Tibial artery (tissue), 4 donors: ENCODE data around the gene FRAT1.

Experiments
- DNase-seq, 2 donors: peaks; one replicate each; pipeline ENCODE4 v3.0.0-alpha.2; 2019
- H3K27ac ChIP-seq, 2 donors: fragments of 200-600 bp; sonication (generic) in 1 of 2; 1 replicate in 1 of 2; 2 replicates in 1 of 2; pipeline ENCODE4 v1.5.1; 2018 to 2019; ENCODE audit warnings: mild to moderate bottlenecking in 1 of 2
- H3K27me3 ChIP-seq, 2 donors: fragments of 200-600 bp; sonication (generic) in 1 of 2; one replicate each; pipeline versions ENCODE4 v1.5.1 to v1.6.0; 2016 to 2019
- H3K36me3 ChIP-seq, 3 donors: fragments of 200-600 bp; sonication (generic) in 2 of 3; one replicate each; pipeline ENCODE4 v1.5.1; 2016 to 2019; ENCODE audit warnings: mild to moderate bottlenecking in 2 of 3
- H3K4me1 ChIP-seq, 4 donors: fragments of 200-600 bp; sonication (generic) in 2 of 4; 1 replicate in 3 of 4; 2 replicates in 1 of 4; pipeline ENCODE4 v1.5.1; 2016 to 2019
- H3K4me3 ChIP-seq, 2 donors: fragments of 200-600 bp; sonication (generic) in 1 of 2; 1 replicate in 1 of 2; 2 replicates in 1 of 2; pipeline ENCODE4 v1.5.1; 2018 to 2019; ENCODE audit warnings: mild to moderate bottlenecking in 2 of 2
- H3K9me3 ChIP-seq, 3 donors: fragments of 200-600 bp; sonication (generic) in 1 of 3; one replicate each; pipeline ENCODE4 v1.5.1; 2016 to 2019
- intact Hi-C: fragments of 100-400 bp; cut with DNase I; formaldehyde crosslinking; loops from one replicate; pipeline ENCODE4 v1.15.0; 2023; ENCODE audit warnings: low total_unique reads
- TF ChIP-seq, protein P1 (sequence below), 2 experiments: fragments of 200-600 bp in 1 of 2; fragments of 450-650 bp in 1 of 2; IDR thresholded peaks; one replicate each; pipeline ENCODE4 v1.5.1; 2017 to 2019; ENCODE audit warnings: antibody characterized with exemption in 2 of 2, mild to moderate bottlenecking in 1 of 2, moderate library complexity in 1 of 2

FRAT1 gene

DNA sequence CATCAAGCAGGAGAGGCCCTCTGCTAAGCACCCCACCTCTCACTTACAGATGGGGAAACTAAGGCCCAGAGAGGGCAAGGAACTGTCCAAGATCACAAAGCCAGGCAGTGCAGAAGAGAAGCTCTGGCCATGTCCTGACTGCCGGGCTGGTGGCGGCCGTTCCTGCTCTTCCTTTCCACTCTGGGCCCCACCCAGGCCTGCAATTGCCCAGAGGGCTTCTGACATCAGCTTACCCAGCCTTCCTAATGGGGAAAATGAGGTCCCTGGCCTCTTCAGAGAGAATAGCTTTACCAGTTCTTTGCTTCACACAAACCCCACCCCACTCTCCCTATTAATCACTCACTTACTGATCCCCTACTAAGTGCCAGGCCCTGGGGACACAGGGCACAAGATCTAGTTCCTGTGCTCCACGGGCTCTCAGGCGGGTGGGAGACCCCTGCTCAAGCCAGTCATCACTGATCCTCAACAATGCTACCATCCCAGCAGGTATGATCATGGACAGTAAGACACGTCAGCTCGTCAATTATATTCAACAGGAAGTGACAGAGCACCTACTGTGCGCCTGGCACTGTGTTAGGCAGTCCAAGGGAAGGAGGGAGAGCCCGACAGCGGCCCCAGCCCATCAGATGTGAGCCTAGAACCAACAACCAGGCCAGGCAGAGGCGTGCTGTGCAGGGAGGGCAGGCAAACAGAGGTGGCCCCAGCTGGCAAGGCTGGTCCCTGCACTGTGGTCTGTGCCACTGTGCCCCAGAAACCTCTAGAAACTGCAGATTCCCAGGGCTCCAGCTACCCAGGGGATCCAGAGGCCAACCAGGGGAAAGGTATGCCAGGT is 41.9 kb downstream of the FRAT1 start:
- Histone ChIP-seq H3K27me3 (no peaks in the 10 kb centered on the region), H3K27ac (no peak overlapping the region), H3K4me3 (no peak overlapping the region), H3K4me1 (no peaks in the 10 kb centered on the region), H3K36me3 (peaks cover 6 to 85% (median 53%) of the 10 kb centered on the region in 3 donors), H3K9me3 (no peaks in the 10 kb centered on the region)
- TF ChIP-seq, protein P1, sequence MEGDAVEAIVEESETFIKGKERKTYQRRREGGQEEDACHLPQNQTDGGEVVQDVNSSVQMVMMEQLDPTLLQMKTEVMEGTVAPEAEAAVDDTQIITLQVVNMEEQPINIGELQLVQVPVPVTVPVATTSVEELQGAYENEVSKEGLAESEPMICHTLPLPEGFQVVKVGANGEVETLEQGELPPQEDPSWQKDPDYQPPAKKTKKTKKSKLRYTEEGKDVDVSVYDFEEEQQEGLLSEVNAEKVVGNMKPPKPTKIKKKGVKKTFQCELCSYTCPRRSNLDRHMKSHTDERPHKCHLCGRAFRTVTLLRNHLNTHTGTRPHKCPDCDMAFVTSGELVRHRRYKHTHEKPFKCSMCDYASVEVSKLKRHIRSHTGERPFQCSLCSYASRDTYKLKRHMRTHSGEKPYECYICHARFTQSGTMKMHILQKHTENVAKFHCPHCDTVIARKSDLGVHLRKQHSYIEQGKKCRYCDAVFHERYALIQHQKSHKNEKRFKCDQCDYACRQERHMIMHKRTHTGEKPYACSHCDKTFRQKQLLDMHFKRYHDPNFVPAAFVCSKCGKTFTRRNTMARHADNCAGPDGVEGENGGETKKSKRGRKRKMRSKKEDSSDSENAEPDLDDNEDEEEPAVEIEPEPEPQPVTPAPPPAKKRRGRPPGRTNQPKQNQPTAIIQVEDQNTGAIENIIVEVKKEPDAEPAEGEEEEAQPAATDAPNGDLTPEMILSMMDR (IDR thresholded peaks at IDR 0.05) = no peak
- intact Hi-C loops = loop anchor here (10.0 kb wide), 1 partner anchor 296 kb away; no protein-coding TSS in a partner anchor
- no peak for DNase-seq

DNA sequence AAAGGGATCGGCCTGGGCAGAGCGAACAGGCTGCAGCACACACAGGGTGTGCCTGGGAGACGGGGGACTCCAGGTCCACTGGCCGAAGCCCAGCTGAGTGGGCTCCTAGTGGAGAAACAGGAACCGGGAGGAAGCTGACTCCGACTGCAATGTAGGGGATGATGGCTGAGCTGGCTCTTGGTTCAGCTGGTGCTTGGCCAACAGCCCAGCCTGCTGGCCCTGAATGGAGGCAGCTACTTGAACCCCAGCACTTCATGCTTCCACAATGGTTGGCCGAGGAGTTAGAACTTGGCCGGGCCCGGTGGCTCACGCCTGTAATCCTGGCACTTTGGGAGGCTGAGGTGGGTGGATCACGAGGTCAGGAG is 42.4 kb downstream of the FRAT1 start:
- TF ChIP-seq, protein P1 (IDR thresholded peaks at IDR 0.05) = no peak
- DNase-seq = no peak
- Histone ChIP-seq H3K27ac (no peak overlapping the region), H3K27me3 (no peaks in the 10 kb centered on the region), H3K9me3 (no peaks in the 10 kb centered on the region), H3K4me1 (no peaks in the 10 kb centered on the region), H3K4me3 (no peak overlapping the region), H3K36me3 (peaks cover 12 to 85% (median 56%) of the 10 kb centered on the region in 3 donors)
- intact Hi-C loops = loop anchor here (10.0 kb wide), 1 partner anchor 297 kb away; no protein-coding TSS in a partner anchor

GRCh38 chr10:97362310-97363033 is 43.4 kb downstream of the FRAT1 start:
- no peaks in the 10 kb centered on the region for H3K4me1 ChIP-seq
- H3K36me3 ChIP-seq = peaks cover 18 to 85% (median 54%) of the 10 kb centered on the region in 3 donors
- TF ChIP-seq, protein P1 (IDR thresholded peaks at IDR 0.05) = no peak

GRCh38 chr10:97363071-97363470 is 44.0 kb downstream of the FRAT1 start:
- Histone ChIP-seq H3K27me3 (no peaks in the 10 kb centered on the region), H3K27ac (no peak overlapping the region), H3K4me3 (no peak overlapping the region), H3K4me1 (no peaks in the 10 kb centered on the region), H3K9me3 (no peaks in the 10 kb centered on the region), H3K36me3 (peaks cover 18 to 88% (median 52%) of the 10 kb centered on the region in 3 donors)
- TF ChIP-seq, protein P1 (IDR thresholded peaks at IDR 0.05) = no peak
- DNase-seq = no peak
- intact Hi-C loops = loop anchor here (10.0 kb wide), 1 partner anchor 298 kb away; no protein-coding TSS in a partner anchor

More at GRCh38 chr10:97362310-97363033, 43.4 kb downstream of the FRAT1 start:
- intact Hi-C loops = loop anchor here (10.0 kb wide), 1 partner anchor 298 kb away; no protein-coding TSS in a partner anchor
- DNase-seq = no peak
- Histone ChIP-seq H3K4me3 (no peak overlapping the region), H3K9me3 (no peaks in the 10 kb centered on the region), H3K27ac (no peak overlapping the region), H3K27me3 (no peaks in the 10 kb centered on the region)

GRCh38 chr10:97365761-97366351 is 46.8 kb downstream of the FRAT1 start:
- peaks cover 19 to 88% (median 66%) of the 10 kb centered on the region in 3 donors for H3K36me3 ChIP-seq
- intact Hi-C loops = loop anchor here (10.0 kb wide), 1 partner anchor 301 kb away; no protein-coding TSS in a partner anchor
- no peak overlapping the region for H3K27ac ChIP-seq

More at GRCh38 chr10:97365761-97366351, 46.8 kb downstream of the FRAT1 start:
- TF ChIP-seq, protein P1 (IDR thresholded peaks at IDR 0.05) = no peak
- Histone ChIP-seq H3K27me3 (no peaks in the 10 kb centered on the region), H3K9me3 (no peaks in the 10 kb centered on the region), H3K4me3 (no peak overlapping the region), H3K4me1 (no peaks in the 10 kb centered on the region)
- DNase-seq = no peak
